ENCODE results near the gene VGLL4.

Gene VGLL4

DNA sequence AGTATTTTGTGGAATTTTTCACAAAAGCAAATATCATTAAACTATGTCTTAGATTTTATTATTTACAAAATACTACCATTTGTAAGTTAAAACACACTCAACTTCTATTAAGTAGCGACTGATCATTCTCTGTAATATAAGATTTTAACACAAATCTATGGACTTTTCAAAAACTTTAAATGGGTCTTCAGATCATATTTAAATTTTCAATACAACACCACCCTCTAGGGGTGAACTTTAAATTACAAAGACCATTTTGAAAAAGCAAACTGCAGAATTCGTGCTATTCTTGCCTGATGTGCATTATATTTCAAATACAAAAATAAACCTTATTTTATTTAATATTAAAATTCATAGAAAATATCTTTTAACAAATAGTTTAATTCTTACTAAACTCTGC lies 8.2 kb upstream of the VGLL4 start:
- no peaks in the 10 kb centered on the region for H3K27me3 ChIP-seq (ENCODE audit: insufficient read depth, low read length)
- WGBS, result 14% methylated on average over 1 of the region's 2 CpGs
- H3K9ac ChIP-seq (ENCODE audit: low read depth, low read length), result no peak overlapping the region
- no peaks in the 10 kb centered on the region for H3K36me3 ChIP-seq (ENCODE audit: insufficient read depth, low read length)
- H3K9me3 ChIP-seq (ENCODE audit: insufficient read depth, low read depth, low read length), result no peaks in the 10 kb centered on the region
- H3K4me1 ChIP-seq (ENCODE audit: insufficient read depth, low read length), result peaks cover 22% of the 10 kb centered on the region
- H3K27ac ChIP-seq (ENCODE audit: low read depth, low read length), result no peak overlapping the region
- no peak overlapping the region for H3K4me3 ChIP-seq (ENCODE audit: low read length)

DNA sequence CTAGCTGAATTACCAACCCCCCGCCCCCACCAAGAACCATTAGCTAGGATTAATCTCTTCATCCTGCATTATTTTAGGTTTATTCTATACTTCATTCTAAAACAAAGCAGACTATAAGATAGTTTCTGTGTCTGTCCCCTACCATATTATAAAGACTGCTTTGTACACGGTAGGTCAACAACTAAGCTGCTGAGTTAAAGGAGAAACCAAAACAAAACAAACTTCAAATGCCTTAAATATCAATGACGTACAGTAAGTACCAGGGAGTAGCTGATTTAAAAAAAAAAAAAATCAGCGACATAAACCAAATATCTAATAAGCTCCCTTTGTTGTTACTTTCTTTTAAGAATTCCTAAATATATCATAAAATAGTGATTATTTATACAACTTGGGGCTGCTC lies 7.8 kb upstream of the VGLL4 start:
- H3K36me3 ChIP-seq (ENCODE audit: insufficient read depth, low read length), result no peaks in the 10 kb centered on the region
- no peak overlapping the region for H3K27ac ChIP-seq (ENCODE audit: low read depth, low read length)
- no peaks in the 10 kb centered on the region for H3K9me3 ChIP-seq (ENCODE audit: insufficient read depth, low read depth, low read length)
- 47% methylated on average over 3 of the region's 4 CpGs for WGBS
- no peak overlapping the region for H3K9ac ChIP-seq (ENCODE audit: low read depth, low read length)
- H3K4me3 ChIP-seq (ENCODE audit: low read length), result no peak overlapping the region
- H3K27me3 ChIP-seq (ENCODE audit: insufficient read depth, low read length), result no peaks in the 10 kb centered on the region
- H3K4me1 ChIP-seq (ENCODE audit: insufficient read depth, low read length), result peaks cover 22% of the 10 kb centered on the region

DNA sequence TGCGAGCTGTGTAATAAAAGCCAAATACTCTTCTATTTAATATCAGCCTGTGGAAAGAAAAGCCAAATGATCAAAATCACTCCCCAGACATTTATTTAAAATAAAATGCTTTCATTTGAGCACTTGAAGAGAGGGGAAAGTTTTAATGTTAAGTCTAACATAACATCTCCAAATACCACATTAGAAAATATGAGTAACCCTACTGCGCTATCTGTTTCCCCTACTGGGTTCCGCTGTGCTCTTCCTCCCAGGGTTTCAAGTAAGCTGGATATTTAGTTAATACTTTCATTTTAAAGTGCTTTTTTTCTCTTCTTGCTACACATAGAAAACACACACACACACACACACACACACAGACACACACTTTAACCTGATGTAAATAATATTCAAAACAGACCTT lies 6.7 kb upstream of the VGLL4 start:
- no peak overlapping the region for H3K27ac ChIP-seq (ENCODE audit: low read depth, low read length)
- H3K36me3 ChIP-seq (ENCODE audit: insufficient read depth, low read length), result no peaks in the 10 kb centered on the region
- H3K9me3 ChIP-seq (ENCODE audit: insufficient read depth, low read depth, low read length), result no peaks in the 10 kb centered on the region
- no peak overlapping the region for H3K4me3 ChIP-seq (ENCODE audit: low read length)
- peaks cover 17% of the 10 kb centered on the region for H3K4me1 ChIP-seq (ENCODE audit: insufficient read depth, low read length)
- 96% methylated on average over 3 of the region's 3 CpGs for WGBS
- H3K27me3 ChIP-seq (ENCODE audit: insufficient read depth, low read length), result no peaks in the 10 kb centered on the region
- no peak overlapping the region for H3K9ac ChIP-seq (ENCODE audit: low read depth, low read length)

DNA sequence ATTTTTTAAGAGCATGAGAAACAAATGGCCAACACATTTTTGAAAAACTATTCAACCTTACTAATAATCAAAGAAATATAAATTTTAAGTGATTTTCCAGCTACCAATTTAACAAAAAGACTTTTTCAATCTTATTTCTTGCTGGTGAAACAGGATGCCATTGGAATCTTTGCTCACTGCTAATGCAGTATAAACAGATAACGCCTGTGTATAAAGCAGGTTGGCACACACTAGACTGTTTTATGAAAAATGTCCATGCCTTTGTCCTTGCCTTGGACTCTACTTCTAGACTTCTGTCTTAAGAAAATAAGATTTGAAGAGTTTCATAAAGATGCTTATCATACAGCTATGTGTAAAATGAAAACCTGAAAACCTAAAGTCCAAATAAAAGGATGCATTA lies 5.0 kb upstream of the VGLL4 start:
- Histone ChIP-seq H3K36me3 (ENCODE audit: insufficient read depth, low read length) (no peaks in the 10 kb centered on the region), H3K9me3 (ENCODE audit: insufficient read depth, low read depth, low read length) (no peaks in the 10 kb centered on the region), H3K4me1 (ENCODE audit: insufficient read depth, low read length) (peaks cover 12% of the 10 kb centered on the region), H3K27ac (ENCODE audit: low read depth, low read length) (no peak overlapping the region), H3K4me3 (ENCODE audit: low read length) (no peak overlapping the region), H3K9ac (ENCODE audit: low read depth, low read length) (no peak overlapping the region), H3K27me3 (ENCODE audit: insufficient read depth, low read length) (no peaks in the 10 kb centered on the region)
- WGBS, result 100% methylated on average over 1 of the region's 1 CpG

DNA sequence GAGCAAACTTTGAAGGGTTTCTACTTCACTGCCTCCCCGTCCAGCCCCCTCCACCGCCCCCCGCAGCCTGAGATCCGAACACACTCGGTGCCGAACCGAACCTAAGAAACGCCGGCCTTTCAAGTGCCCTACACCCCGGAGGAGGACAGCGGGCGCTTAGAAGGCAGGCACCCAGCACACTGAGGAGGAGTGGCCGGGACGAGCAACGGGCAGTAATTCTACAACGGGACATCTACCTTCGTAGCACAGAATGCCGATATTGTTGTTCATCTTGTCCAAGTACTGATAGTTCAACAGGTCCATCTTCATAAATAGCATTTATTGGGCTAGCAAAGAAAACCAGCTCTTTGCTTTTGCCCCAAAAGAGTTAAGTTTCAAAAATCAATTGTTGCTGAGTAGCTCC lies 513 bp downstream of the VGLL4 start:
- Histone ChIP-seq H3K36me3 (ENCODE audit: insufficient read depth, low read length) (no peaks in the 10 kb centered on the region), H3K4me3 (ENCODE audit: low read length) (peak overlapping the region; percentile 79)
- WGBS, result under 1% methylated on average over 18 of the region's 18 CpGs

DNA sequence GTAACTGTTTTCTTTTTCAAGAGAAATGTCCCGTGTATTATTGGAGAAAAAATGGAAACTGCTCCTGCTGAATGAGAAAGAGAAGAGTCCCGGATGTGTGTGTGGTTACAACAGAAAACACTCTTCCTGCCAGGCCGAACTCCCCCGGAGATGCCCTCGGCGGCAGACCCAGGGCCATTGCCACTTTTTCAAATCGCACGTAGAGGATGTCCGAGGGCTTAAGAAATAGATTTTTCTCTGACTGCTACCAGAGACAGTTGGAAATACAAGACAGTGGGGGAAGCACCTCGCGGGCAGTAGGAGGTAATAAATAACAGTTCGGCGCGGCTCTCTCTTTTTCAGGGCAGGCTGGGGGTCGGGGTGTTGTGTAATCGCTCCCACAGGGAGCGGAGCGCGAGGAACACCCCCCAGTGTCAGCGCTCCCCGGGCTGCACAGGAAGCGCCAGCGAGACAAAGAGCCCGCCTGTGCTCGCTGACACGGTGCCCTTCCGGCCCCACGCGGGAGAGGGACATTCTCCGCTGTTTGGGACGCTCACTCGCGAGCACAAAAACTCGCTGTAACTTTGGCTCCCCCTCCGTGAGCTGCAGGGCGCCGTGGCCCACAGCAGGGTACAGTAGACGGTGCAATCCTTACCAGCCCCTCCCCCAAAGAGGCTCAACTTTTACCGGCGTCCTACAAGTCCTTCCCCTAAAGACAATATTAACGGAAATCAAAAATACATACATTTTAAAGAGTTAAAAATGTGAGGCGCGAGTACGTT lies 1.1 kb downstream of the VGLL4 start:
- peak overlapping the region; percentile 92 for H3K9ac ChIP-seq (ENCODE audit: low read depth, low read length)
- no peaks in the 10 kb centered on the region for H3K27me3 ChIP-seq (ENCODE audit: insufficient read depth, low read length)
- H3K4me3 ChIP-seq (ENCODE audit: low read length), result peak overlapping the region; percentile 79
- peaks cover 37% of the 10 kb centered on the region for H3K4me1 ChIP-seq (ENCODE audit: insufficient read depth, low read length)
- no peaks in the 10 kb centered on the region for H3K36me3 ChIP-seq (ENCODE audit: insufficient read depth, low read length)
- no peaks in the 10 kb centered on the region for H3K9me3 ChIP-seq (ENCODE audit: insufficient read depth, low read depth, low read length)
- H3K27ac ChIP-seq (ENCODE audit: low read depth, low read length), result peak overlapping the region; percentile 80
- WGBS, result under 1% methylated on average over 44 of the region's 44 CpGs

More for the DNA sequence above, 513 bp downstream of the VGLL4 start:
- Histone ChIP-seq H3K4me1 (ENCODE audit: insufficient read depth, low read length) (peaks cover 31% of the 10 kb centered on the region), H3K27me3 (ENCODE audit: insufficient read depth, low read length) (no peaks in the 10 kb centered on the region), H3K9ac (ENCODE audit: low read depth, low read length) (peak overlapping the region; percentile 92), H3K9me3 (ENCODE audit: insufficient read depth, low read depth, low read length) (no peaks in the 10 kb centered on the region), H3K27ac (ENCODE audit: low read depth, low read length) (peak overlapping the region; percentile 80)

DNA sequence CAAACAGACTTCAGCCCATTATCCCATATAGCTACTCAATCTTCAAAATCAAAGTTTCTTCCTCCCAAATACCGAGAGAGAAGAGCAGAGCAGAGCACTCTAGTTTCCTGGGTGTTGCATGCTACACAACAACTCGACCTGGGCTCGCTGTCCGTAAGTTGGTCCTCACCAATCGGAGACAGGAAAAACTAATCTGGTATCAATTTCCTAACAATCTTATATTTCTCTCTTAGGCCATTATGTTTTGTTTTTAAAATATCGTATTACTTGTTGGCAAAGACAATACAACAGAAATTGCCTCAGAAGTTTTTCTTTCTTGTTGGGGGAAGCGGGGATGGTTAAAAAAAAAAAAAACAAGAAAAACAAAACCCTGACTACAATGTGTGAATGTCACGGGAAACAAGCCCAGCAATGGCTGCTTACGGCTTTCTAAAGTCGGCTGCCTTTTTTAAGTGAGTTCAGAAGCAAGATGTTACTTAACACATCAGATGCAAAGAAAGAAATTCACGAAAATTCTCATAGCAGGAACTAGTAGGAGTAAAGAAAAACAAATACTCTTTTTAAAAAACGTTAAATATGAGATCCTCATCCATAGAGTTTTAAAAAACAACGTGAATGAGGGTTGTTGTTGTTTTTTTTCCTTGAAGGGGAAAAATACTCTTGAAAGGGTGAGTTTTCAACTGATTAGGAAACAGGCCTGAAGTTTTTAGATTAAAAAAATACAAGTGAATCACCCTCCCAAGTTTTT lies 1.9 kb downstream of the VGLL4 start:
- 2% methylated on average over 9 of the region's 13 CpGs for WGBS
- Histone ChIP-seq H3K27me3 (ENCODE audit: insufficient read depth, low read length) (no peaks in the 10 kb centered on the region), H3K27ac (ENCODE audit: low read depth, low read length) (peak overlapping the region; percentile 80), H3K9ac (ENCODE audit: low read depth, low read length) (peak overlapping the region; percentile 92), H3K4me1 (ENCODE audit: insufficient read depth, low read length) (peaks cover 44% of the 10 kb centered on the region), H3K9me3 (ENCODE audit: insufficient read depth, low read depth, low read length) (no peaks in the 10 kb centered on the region), H3K36me3 (ENCODE audit: insufficient read depth, low read length) (no peaks in the 10 kb centered on the region), H3K4me3 (ENCODE audit: low read length) (peak overlapping the region; percentile 79)

DNA sequence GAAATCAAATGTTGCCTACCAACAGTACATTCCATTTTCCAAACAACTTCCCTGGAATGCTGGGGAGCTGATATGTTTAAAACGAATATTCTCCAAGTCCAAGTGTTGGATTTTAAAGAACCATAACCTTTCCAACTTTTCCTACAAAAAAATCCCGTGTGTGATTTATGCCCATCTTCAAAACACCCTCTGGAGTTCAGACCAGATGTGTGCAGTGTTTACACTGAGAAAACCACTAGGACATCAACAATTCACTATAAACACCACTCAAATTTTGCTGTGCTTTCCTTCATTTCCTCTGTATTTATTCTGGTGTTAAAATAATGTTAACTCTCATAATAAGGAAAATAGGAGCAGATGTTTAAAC lies 2.4 kb downstream of the VGLL4 start:
- Histone ChIP-seq H3K4me1 (ENCODE audit: insufficient read depth, low read length) (peaks cover 50% of the 10 kb centered on the region), H3K9me3 (ENCODE audit: insufficient read depth, low read depth, low read length) (no peaks in the 10 kb centered on the region), H3K4me3 (ENCODE audit: low read length) (peak overlapping the region; percentile 79), H3K27me3 (ENCODE audit: insufficient read depth, low read length) (no peaks in the 10 kb centered on the region), H3K36me3 (ENCODE audit: insufficient read depth, low read length) (no peaks in the 10 kb centered on the region), H3K27ac (ENCODE audit: low read depth, low read length) (no peak overlapping the region; the same call in 1 of the 2 replicates), H3K9ac (ENCODE audit: low read depth, low read length) (peak overlapping the region; percentile 92)
- WGBS, result 41% methylated on average over 2 of the region's 2 CpGs

DNA sequence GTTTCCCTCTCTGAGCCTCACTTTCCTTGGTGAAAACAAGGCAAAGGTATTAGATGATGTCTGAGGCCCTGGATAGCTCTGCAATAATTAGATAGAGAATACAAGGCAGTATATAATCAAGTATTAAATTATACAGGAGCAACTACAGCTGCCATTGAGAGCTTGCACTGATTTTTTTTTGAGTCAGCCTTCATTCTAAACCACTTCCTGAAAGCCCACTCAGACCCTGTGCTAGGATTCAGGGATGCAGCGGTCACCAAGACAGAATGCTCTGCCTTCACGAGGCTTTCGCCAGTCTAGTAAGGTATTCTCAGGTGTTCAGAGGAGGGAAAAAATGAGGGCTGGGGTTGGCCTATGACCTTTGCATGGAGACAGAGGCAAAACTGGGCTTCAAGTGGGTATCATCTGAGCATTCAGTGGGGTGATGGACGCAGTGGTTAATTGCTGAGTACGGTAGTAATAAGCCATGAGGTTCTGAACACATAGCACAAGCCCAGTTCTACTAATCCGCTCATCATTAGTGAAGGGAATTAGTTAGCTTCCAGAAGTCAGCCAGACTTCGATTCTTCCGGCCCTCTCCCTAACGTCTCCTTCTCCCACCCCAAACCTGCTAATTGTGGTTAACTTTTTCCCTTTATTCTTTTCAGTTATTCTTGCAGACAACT lies 3.6 kb downstream of the VGLL4 start:
- Histone ChIP-seq H3K36me3 (ENCODE audit: insufficient read depth, low read length) (no peaks in the 10 kb centered on the region), H3K4me3 (ENCODE audit: low read length) (0 out of 2 replicates have a peak overlapping the region, but pooled peaks have one; percentile 2), H3K4me1 (ENCODE audit: insufficient read depth, low read length) (peaks cover 61% of the 10 kb centered on the region), H3K9me3 (ENCODE audit: insufficient read depth, low read depth, low read length) (no peaks in the 10 kb centered on the region), H3K27me3 (ENCODE audit: insufficient read depth, low read length) (no peaks in the 10 kb centered on the region), H3K27ac (ENCODE audit: low read depth, low read length) (no peak overlapping the region), H3K9ac (ENCODE audit: low read depth, low read length) (no peak overlapping the region)
- 87% methylated on average over 9 of the region's 9 CpGs for WGBS

DNA sequence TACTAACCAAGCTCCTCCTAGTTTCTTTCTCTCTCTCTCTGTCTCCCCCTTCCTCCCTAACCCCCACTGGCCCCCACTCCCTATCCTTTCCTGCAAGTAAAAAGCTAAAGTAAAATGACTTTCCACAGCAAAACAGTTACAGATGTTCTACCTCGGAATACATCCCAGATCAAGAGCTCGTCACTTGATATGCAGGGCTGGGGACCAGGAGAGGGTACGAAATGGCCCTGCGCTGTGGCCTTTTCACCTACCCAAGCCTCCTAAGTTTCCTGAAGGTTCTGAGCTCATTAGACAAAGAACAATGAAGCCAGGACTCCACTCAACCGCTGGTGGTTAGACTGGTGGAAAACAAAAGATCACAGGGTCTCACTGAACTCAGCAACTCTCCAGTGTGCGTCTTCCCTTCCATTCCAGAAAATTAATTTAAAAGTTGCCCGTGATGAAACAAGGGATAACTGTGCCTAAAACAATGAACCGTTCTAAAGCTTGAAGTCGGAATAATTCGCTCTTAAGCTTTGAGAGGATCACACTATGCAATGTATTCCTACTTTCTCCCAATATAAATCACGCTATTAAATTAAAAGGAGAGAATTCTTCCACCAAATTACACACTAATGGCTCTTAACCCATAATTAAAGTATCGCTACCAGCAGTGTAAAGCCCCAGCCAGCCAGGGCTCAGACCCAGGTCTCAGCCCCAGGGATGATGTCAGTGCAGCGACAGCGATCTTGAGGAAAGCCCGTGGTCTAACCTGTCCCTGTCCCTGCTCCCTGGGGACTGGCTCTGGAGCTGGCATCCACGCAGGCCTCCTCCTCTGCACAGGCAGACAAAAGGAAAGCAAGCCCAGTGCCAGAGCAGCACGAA lies 5.0 kb downstream of the VGLL4 start:
- Histone ChIP-seq H3K4me1 (ENCODE audit: insufficient read depth, low read length) (peaks cover 70% of the 10 kb centered on the region), H3K9ac (ENCODE audit: low read depth, low read length) (no peak overlapping the region; the same call in 1 of the 2 replicates), H3K27ac (ENCODE audit: low read depth, low read length) (peak overlapping the region; percentile 34; the same call in 1 of the 2 replicates), H3K9me3 (ENCODE audit: insufficient read depth, low read depth, low read length) (no peaks in the 10 kb centered on the region), H3K27me3 (ENCODE audit: insufficient read depth, low read length) (no peaks in the 10 kb centered on the region), H3K4me3 (ENCODE audit: low read length) (peak overlapping the region; percentile 6; the same call in 1 of the 2 replicates), H3K36me3 (ENCODE audit: insufficient read depth, low read length) (no peaks in the 10 kb centered on the region)
- WGBS, result 76% methylated on average over 17 of the region's 17 CpGs

Measured in HUES64 (cell line).